Activated gamma-delta T cell (primary cell): ENCODE results near the gene HK1.
"Not testable (repeated sequence)": the region's sequence is repeated elsewhere in the genome, so short reads cannot be mapped to it uniquely, and the experiment has no call there.

Experiments
- DNase-seq: peaks from one replicate; lab custom pipeline; 2025; lab: John Stamatoyannopoulos, UW

The HK1 gene

DNA sequence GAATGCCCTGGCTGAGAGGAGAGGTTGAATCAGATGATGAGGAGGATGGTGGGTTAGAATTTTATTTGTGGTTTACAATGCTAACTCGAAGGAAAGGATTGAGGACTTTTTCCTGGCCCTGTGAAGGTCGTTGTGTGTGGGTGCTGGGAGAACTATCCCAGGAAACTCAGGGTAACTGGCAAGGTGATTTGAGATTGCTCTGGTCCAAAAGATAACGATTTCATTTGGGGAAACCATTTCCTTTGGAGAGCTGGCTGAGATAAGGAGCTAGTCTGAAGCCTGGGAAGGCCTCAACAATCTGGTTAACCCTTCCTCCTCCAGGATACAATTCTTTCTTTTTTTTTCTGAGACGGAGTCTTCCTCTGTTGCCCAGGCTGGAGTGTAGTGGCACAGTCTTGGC, 33.0 kb downstream of the HK1 start:
- DNase-seq = no peak

DNA sequence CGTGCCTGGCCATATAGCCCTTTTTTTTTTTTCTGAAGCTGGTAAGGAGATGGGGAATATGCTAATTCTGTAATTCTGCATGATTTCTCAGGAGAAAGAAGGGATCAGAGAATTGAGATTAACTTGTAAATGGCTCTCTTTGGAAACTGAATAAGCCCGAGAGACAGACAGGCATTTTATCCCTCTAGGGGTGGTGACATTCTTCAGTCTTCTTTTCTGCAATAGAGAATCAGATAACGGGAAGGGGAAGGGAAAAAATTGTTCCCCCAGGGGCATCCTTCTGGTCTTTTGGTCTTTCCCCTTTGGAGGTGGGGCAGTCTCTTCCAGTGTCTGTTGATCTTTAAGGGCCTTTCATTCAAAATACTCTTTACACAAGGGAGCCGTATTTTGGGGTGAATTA, 34.2 kb downstream of the HK1 start:
- no peak for DNase-seq

DNA sequence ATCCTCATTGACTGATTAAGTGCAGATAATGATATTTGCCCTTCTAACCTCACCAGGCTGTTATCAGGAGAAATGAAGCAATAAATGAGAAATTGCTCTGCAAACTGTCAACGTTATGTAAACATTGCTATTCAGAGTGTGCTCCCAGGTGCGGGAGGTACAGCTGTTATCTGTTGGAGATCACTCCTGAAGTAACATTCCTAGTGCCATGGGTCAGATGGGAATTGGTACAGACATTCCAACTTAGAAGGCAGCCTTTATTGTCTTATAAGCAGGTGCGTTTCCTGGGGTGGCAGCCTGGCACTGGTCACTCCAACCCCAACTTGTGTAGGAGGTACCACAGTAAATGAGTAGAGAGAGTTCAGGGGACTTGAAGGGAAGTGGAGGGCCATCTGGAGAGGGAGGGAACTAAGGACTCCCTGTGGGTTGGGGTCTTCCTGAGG, 36.8 kb downstream of the HK1 start:
- no peak for DNase-seq

DNA sequence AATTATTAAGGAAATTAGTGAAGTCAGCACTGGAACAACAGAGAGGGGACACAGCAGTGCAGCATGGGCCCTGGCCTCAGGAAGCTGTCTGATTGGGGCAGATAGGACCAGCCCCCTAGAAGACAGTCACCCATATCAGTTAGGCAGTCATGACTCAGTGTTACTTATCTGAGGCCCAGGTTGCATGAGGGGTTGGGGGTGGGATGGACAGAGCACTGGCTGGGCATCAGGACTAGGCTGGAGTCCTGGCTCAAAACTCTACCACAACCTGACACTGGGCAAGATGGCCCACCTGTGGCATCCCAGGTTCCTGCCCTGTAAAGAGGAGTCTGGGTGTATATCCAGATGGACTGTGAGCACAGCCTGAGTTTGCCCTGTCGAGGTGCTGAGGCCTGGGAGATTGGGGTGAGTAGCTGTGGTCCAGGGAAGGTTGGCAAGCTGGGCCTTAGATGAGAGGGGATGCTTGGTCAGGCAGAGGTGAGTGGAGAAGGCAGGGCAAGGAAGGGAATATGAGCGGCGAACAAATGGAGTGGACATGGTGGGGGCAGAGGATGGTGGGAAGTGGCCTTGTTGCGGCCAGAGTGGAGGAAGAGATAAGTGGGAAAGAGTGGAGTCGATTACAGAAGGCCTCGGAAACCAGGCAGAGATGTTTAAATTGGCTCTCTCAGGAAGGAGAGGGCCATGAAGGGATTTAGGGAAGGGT, 37.5 kb downstream of the HK1 start:
- DNase-seq = no peak

DNA sequence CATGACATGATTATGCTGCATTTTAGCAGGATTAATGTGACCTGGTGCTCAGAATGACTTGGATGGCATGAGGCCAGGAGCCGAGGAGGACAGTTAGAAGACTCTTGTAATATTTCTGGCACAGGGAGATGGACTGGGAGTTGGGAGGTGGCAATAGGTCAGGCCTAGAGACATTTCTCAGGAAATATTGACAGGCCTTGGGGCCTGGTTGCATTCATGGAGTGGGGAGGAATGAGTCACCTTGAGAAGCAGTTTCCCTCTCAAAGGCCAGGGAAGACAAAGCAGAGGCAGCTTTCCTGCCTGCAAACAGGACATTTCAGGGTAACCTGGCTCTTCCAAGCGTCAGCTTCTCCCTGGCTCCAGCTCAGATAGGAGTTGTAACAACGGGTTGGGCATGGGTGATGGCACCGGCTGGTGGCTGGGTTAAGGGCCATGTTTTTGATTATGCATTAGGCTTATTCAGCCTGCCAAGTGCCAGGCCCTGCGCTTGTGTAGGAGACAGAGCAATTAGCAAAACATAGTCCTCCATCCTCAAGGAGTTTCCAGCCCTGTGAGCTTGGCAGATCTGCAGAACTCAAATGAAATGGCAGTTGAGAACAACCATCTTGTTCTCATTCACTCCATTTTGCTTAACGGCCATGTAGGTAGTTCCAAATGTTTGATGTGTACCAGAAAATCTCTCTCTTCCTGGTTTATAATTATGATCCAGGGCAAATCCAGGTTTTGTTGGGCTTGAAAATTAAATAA, 38.2 kb downstream of the HK1 start:
- DNase-seq = no peak

DNA sequence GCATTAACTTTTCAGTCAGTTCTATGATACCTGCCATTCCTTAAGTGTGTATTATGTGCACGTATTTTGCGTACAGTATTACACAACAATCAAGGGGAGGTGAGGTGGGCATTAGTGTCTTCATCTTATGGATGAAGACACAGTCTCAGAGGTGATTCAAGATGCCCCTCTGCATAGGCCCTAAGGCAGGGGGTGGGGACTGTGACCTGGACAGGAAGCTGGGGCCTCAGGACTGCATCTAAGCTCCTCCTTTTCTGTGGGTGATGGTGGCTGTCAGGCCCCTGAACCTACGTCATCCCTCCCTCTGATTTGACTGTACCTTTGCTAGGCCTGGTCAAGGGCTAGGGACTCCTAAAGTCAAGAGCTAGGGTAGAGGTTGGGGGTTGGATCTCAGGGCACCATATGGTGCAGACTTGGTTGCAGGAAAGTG, 38.9 kb downstream of the HK1 start:
- no peak for DNase-seq

DNA sequence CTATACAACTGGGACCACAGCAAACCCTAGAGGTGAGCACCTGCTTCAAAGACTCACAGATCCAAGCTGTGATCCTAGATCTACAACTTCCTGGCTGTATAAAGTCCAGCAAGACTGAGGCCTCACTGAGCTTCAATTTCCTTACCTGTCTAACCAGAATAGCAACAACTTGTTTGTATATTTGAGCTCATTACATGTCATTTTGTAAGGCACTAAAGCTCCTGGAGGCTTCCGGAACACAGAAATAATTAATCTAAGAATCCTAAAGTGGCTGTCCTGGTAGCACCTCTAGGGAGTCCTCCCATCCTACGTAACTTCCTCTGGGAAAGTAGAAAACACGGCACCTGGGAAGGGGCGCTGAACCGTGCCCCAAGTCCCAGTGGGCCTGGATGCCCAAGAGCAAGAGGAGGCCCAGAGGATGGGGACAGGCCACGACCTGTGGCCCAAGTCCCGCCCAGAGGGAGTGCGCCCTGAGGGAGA, 39.4 kb downstream of the HK1 start:
- DNase-seq = no peak

DNA sequence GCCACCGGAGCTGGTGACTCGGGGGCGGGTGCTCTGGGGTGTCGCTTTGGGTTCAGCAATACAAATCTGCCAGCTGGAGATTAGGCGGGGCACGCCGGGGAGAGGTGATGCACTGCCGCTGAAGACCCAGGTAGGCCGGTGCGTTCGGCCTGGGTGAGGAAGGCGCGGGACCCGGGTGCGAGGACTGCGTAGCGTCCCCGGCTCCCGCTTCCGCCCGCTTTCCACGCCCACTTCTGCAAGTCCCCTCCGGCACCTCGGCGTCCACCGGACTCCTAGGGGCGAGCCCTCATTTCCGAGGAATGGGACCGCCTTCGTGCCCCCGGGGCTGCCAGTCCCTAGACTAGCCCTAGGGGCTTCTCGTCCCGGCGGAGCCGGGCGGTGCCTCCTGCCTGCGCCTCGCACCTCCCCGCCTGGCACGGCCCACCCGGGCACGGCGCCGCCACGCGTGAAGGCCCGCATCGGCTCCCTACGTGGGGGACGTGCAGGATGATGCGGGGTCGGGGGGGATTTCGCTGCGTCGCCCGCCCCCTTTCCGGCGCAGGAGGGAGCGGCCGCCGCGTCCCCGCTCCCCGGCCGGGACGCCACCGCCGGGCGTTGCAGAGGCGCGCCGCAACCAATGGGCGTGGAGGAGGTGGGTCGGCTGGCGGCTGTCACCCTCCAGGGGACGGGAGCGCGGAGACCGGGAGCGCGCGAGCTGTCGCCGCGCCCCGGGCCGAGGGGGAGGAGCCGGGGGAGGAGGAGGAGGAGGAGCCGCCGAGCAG, 40.0 kb downstream of the HK1 start:
- DNase-seq = peak; percentile 90

DNA sequence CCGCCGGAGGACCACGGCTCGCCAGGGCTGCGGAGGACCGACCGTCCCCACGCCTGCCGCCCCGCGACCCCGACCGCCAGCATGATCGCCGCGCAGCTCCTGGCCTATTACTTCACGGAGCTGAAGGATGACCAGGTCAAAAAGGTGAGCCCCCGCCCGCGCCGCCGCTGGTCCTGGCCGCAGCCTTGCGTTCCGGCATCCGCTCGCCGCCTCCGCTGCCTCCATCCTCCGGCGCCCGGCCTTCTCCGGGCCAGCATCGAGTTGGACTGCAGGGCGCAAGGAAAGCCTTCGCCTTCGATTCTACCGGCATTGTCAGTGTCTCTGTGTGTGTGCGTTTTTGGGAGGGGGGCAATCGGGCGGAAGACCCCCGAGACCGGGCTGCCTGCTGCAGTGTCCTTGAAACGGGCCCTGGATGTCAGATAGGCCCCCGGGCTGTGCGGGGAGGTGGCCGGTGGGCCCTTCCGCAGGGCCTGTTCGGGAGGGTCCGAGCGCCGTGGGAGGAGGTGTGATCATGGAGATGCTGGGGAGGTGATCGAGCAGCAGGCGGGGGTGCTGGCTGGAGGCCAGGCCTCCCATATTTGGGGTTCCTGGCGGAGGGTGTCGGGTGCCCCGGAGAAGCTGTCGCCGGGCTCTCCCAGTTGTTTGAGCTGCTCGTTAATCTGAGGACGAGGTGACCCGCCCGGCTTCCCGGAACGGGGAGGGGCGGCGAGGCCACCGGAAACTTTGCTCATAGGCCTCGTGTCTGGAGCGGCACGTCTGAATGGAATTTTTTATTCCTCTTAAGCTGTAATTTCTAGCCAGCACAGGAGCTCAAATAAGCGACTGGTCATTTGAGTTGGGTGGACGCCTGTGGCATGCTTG, 40.8 kb downstream of the HK1 start:
- peak; percentile 51 for DNase-seq

DNA sequence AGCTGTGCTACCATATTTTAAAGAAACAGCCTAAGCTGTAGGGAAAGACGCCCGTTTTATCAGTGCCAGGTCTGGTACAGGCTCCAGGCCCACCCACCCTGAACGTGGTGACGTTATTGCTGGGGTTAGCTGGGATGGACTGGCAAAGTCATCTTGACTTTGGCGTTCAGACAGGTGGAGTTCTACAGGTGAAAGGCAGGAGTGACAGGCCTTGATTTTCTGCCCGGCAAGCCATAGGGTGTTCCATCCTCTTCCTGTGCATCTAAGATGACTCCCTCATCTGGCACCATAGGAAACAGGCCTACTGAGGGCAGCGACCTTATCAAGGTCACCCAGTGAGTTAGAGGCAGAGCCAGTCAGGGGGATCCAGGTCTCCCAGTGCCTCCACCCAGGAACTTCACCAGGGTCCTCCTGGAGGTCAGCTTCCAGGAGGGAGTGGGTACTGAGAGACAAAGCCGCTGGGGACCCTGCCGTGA, 41.6 kb downstream of the HK1 start:
- no peak for DNase-seq

DNA sequence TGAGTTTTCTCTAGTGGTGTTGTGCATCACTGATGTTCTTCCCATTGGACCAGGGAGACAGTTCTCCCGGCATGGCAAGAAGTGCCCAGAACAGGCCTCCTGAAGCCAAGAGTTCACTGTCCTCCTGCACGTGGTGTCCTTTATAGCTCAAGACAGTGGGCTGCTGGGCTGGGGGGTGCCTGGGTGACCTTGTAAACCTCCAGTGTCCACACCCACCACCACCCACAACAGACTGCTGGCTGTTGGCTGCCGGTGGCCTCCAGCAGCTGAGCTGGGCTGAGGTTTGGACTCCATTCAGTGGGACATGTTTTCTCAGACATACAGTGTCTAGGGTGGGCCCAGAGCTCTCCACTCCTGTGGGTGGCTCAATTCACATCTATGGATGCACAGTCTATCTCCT, 42.2 kb downstream of the HK1 start:
- DNase-seq = no peak

DNA sequence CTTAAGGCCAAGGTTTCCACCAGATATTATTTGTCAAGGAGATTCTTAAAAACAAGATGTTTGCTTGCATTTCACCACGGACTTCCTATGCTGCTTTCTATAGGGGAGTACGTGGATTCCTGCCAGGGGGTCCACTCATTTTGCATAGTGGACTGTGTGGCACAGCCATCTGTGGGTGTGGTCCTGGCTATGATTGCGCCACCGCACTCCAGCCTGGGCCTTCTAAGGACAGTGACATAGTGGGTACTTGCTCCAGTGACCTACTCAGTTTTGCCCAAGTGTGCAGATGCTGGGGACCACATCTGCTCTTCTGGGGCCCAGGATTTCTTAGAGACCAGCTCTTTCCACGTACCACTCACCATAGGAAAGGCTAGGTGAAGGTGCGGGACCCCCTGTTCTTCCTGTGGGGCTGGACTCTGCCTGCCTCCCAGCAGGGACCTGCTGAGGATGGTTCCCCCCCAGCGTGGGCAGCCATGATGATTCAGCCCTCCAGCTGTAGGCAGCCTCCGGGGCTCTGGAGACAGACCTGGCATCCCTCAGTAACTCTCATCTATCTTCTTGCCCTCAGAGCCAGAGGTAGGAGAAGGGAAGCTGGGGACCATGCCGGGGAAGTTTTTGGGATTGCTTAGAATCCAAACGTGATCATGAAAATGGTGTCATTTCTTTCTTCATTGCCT, 42.9 kb downstream of the HK1 start:
- no peak for DNase-seq

DNA sequence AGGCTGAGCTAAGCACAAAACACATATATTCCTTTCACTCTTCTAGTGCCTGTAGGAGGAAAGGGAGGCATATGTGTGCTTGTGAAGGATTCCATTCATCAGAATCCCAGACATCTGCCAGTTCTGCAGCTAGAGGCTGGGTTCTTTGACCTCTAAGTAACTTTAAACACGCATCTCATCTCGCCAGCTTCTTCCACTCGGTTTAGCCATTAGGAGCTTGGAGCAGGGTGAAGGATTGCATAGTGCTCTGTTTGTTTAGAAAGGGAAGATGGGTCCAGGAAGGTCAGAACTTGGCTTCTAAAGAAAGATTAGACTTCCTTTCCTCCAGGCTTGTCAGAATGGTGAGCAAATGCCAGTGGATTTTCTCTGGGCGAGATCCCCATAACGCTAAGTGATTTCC, 43.6 kb downstream of the HK1 start:
- DNase-seq = no peak

DNA sequence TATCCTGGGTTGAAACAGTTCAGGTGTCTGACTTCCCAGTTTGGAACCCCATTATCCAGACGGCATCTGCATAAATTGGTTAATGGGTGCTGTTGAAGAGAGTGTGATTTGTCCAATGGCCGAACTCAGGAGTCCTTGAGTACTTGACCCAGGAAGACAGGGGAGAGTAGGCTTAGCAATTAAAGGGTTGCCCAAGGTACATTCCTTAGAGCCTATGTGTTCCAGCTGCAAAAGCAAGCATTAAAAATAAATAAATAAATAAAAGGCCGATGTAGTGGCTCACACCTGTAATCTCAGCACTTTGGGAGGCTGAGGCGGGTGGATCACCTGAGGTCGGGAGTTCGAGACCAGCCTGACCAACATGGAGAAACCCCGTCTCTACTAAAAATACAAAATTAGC, 44.0 kb downstream of the HK1 start:
- not testable (repeated sequence) for DNase-seq

DNA sequence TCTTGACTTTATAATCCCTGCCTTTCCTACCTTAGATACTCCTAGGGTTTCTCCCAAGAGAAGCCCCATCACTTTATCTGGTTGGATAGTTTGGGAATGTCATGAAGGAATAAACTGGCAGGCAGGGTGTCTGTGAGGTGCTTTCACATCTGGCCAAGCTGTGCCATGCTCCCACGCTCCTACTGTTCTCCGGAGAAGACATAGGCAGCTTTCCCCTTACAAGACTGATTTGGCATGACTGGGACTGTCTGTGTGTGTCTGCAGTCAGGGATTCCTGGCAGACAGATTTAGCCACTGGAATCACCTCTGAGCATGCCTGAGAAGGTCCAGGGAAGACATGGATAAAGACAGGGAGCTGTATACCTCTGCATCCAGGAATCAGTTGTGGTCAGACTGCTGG, 45.3 kb downstream of the HK1 start:
- DNase-seq = no peak

DNA sequence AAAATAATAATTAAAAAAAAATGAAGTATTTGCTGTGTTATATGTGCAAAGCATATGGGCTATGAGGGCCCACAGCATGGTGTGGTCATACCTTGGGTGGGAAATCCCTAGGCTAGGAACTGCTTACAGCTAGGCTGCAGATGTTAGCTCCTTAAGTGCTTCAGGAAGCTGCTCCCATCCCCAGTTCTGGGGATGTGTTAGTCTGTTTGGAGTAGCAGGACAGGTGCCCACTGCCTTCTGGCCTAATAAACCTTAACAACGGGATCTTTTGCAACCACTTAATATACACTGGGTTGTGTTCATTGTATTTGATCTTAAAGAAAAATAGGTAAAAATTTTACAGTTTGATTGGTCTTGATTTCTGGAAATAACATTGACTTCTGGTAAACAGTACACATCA, 46.3 kb downstream of the HK1 start:
- DNase-seq = no peak

DNA sequence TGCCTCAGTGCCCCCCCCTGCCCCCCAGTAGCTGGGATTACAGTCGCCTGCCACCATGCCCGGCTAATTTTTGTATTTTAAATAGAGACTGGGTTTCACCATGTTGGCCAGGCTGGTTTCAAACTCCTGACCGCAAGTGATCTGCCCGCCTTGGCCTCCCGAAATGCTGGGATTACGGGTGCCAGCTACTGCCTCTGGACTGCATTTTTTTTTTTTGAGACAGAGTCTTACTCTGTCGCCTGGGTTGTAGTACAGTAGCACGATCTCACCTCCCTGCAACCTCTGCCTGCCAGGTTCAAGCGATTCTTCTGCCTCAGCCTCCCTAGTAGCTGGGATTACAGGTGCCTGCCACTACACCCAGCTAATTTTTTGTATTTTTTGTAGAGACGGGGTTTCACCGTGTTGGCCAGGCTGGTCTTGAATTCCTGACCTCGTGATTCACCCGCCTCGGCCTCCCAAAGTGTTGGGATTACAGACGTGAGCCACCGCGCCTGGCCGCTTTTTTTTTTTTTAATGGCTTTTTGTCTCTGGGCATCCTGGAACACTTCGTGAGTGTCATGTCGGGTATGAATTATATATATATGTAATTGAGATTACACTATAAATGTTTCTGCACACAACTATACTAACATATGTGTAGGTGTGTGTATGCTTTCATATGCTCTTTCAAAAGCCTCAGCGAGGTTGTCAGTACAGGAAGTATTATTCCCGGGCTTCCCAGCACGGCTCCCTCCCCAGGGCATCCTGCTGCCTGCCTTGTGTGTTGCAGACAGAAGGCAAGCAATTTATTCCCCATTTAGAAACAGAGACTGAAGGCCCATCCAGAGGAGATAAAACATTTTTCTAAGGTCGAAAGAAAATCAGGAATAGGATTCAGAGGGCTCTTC, 47.6 kb downstream of the HK1 start:
- not testable (repeated sequence) for DNase-seq

DNA sequence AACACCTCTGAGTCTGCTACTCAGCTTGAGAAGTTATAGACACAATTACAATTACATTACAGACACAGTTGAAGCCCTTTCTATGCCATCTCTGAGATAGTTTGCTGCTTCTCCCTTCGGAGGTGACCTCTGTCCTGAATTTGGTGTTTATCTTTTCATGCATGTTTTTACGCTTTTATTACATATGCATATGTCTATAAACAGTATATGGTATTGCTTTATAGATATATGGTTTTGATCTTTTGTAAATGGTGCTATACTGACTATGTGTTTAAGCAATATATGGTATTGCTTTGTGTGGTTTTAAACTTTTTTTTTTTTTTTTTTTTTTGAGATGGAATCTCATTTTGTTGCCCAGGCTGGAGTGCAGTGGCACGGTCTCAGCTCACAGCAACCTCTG, 48.4 kb downstream of the HK1 start:
- no peak for DNase-seq

DNA sequence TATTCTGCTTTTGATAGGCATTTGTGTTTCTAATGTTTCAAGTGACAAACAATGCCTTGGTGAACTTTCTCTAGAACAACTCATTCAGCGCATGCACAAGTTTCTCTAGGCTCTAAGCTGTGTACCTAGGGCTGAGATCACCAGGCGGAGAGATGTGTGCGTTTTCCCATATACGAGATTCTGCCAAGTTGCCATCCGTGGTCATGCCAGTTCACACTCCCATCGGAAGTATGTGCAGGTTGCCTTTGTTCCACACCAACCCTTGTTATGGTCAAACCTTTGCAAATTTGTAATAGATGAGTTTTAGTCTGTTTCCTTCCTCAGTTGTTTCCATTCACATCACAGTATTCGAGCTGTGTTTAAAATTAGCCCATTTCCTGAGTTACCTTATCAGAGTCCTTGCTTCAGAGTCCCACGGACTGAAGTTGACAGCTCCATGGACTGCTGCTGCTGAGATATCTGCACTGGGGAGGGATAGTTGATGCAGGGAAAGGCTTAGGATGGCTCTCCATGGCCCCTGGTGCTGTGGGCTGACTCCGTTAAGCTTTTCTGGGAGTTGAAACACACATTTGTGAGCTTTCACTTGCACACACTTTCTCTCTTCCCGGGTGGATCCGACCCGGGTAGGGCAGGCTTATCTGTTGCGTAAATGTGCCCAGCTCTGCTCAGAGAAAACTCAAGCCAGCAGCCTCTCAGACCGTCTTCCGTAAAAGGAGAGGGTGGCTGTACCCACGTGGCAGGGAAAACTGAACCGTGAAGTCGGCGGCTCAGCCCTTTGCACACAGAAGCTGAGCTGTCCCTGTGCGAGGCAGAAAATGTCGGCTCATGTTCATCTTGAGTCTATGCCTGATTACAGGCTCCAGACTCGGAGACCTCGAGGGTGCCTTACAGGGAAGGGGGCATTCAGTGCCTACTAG, 49.4 kb downstream of the HK1 start:
- DNase-seq = no peak
